ENCODE measurements around the gene PPARD.

Gene PPARD

GRCh38 chr6:35358086-35358485 lies 15.7 kb downstream of the PPARD start:
- no peak for DNase-seq

GRCh38 chr6:35359346-35359743 lies 17.0 kb downstream of the PPARD start:
- no peak for DNase-seq

- no peak for DNase-seq
Measured at GRCh38 chr6:35359744-35360348, 17.5 kb downstream of the PPARD start.

GRCh38 chr6:35360349-35361138 lies 18.2 kb downstream of the PPARD start:
- no peak for DNase-seq

- DNase-seq = no peak
Measured at GRCh38 chr6:35362200-35362599, 19.8 kb downstream of the PPARD start.

- no peak for DNase-seq
Measured at GRCh38 chr6:35363293-35363750, 21.0 kb downstream of the PPARD start.

GRCh38 chr6:35365594-35366203 lies 23.3 kb downstream of the PPARD start:
- no peak for DNase-seq

GRCh38 chr6:35366204-35366596 lies 23.8 kb downstream of the PPARD start:
- no peak for DNase-seq

GRCh38 chr6:35367646-35368037 lies 25.3 kb downstream of the PPARD start:
- no peak for DNase-seq

GRCh38 chr6:35368038-35368887 lies 25.9 kb downstream of the PPARD start:
- DNase-seq = no peak

- peak; percentile 33 to 45 for DNase-seq
Measured at GRCh38 chr6:35370124-35370741, 27.9 kb downstream of the PPARD start.

- no peak for DNase-seq
Measured at GRCh38 chr6:35370785-35371493, 28.6 kb downstream of the PPARD start.

GRCh38 chr6:35371494-35372262 lies 29.3 kb downstream of the PPARD start:
- DNase-seq = no peak

- DNase-seq = no peak
Measured at GRCh38 chr6:35372633-35373032, 30.3 kb downstream of the PPARD start.

- DNase-seq = no peak
Measured at GRCh38 chr6:35376281-35376680, 33.9 kb downstream of the PPARD start.

- no peak for DNase-seq
Measured at GRCh38 chr6:35377002-35377401, 34.6 kb downstream of the PPARD start.

- no peak for DNase-seq
Measured at GRCh38 chr6:35378261-35378660, 35.9 kb downstream of the PPARD start.

GRCh38 chr6:35381132-35381531 lies 38.8 kb downstream of the PPARD start:
- DNase-seq = no peak

GRCh38 chr6:35382015-35382414 lies 39.7 kb downstream of the PPARD start:
- DNase-seq = no peak

GRCh38 chr6:35385457-35386202 lies 43.3 kb downstream of the PPARD start:
- DNase-seq = no peak

All from activated CD4-positive, alpha-beta T cell treated with anti-CD3 and anti-CD28 coated beads, Interleukin-2, amount 50 U/mL, for 4 hours (primary cell).